Endothelial cell of umbilical vein (primary cell): ENCODE measurements around the gene KCNIP1. TPM values are rescaled to one million over a fixed set of nuclear protein-coding genes. Genes with fewer than 3 reads are reported as not detected.

Source experiments
- BruUV-seq: library from RNA; stranded (reverse); fragments of 400-500 nt; replicated peaks from 2 replicates; lab custom pipeline; 2021; lab: Mats Ljungman, UMichigan
- CTCF ChIA-PET: fragments of 300-600, 350-600 bp; sonication (Branson Sonifier 250); formaldehyde crosslinking; loops from one replicate; lab custom pipeline; 2021; ENCODE audit warnings: antibody characterized with exemption, inconsistent platforms; lab: Charles Lee
- POLR2A ChIA-PET: fragments of 300-600, 350-600 bp; sonication (Branson Sonifier 250); formaldehyde crosslinking; loops from one replicate; lab custom pipeline; 2021; ENCODE audit warnings: antibody characterized with exemption, inconsistent platforms; lab: Charles Lee
- DNase-seq: peaks from one replicate; pipeline ENCODE4 v3.0.0-alpha.2; 2011; ENCODE audit warnings: low read depth, low spot score
- FAIRE-seq: peaks from 2 replicates; lab custom pipeline; 2011; peaks lifted over from hg19 to GRCh38; lab: Jason Lieb, UNC
- H2AFZ ChIP-seq: 2 replicates; pipeline ENCODE4 v1.6.0; 2012; ENCODE audit warnings: low read depth, low read length, control low read depth, inconsistent platforms
- H3K27ac ChIP-seq: 2 replicates; pipeline ENCODE4 v1.5.1; 2011; ENCODE audit warnings: low read depth, mild to moderate bottlenecking, control low read depth, low read length, moderate library complexity; ENCODE audit not compliant: insufficient read depth
- H3K27me3 ChIP-seq, 2 experiments: 2 replicates each; pipeline versions ENCODE4 v1.6.0 to v1.6.1; 2011; ENCODE audit warnings: low read length in 2 of 2, mixed read lengths in 1 of 2; ENCODE audit not compliant: control insufficient read depth in 2 of 2, insufficient read depth in 2 of 2
- H3K36me3 ChIP-seq, 2 experiments: 2 replicates in 1 of 2; 3 replicates in 1 of 2; pipeline ENCODE4 v1.5.1; 2011; ENCODE audit warnings: low read length in 2 of 2, mild to moderate bottlenecking in 1 of 2, moderate library complexity in 1 of 2; ENCODE audit not compliant: control insufficient read depth in 2 of 2, insufficient read depth in 2 of 2; ENCODE audit errors: extremely low read depth in 1 of 2
- H3K4me1 ChIP-seq: 3 replicates; pipeline ENCODE4 v1.5.1; 2011; ENCODE audit warnings: mild to moderate bottlenecking, low read length; ENCODE audit not compliant: control insufficient read depth, insufficient read depth; ENCODE audit errors: extremely low read depth
- H3K4me2 ChIP-seq: 2 replicates; pipeline ENCODE4 v1.6.1; 2011; ENCODE audit warnings: low read length, control low read depth, mixed read lengths; ENCODE audit not compliant: insufficient read depth
- H3K4me3 ChIP-seq, 3 experiments: fragments of 200-600 bp in 1 of 3; sonication (generic), shearing (Covaris generic) in 1 of 3; replicated peaks in 1 of 3; 2 replicates each; pipeline ENCODE4 v1.5.1; 2011 to 2016; ENCODE audit warnings: control low read depth in 3 of 3, low read length in 3 of 3, mild to moderate bottlenecking in 2 of 3, inconsistent platforms in 1 of 3, low read depth in 1 of 3, moderate library complexity in 1 of 3; ENCODE audit not compliant: insufficient read depth in 1 of 3
- H3K79me2 ChIP-seq: 2 replicates; pipeline ENCODE4 v1.6.0; 2012; ENCODE audit warnings: low read length, inconsistent platforms; ENCODE audit not compliant: control insufficient read depth, insufficient read depth
- H3K9ac ChIP-seq: replicated peaks from 2 replicates; pipeline ENCODE3; 2011; ENCODE audit warnings: low read length, control low read depth; ENCODE audit not compliant: insufficient read depth; ENCODE audit errors: extremely low read depth
- H3K9me1 ChIP-seq: replicated peaks from 3 replicates; pipeline ENCODE4 v1.6.0; 2011; ENCODE audit warnings: mild to moderate bottlenecking, low read length; ENCODE audit not compliant: control insufficient read depth, insufficient read depth; ENCODE audit errors: extremely low read depth
- H3K9me3 ChIP-seq: replicated peaks from 2 replicates; pipeline ENCODE4 v1.5.1; 2012; ENCODE audit warnings: low read length, inconsistent platforms; ENCODE audit not compliant: control insufficient read depth, insufficient read depth
- H4K20me1 ChIP-seq: replicated peaks from 2 replicates; pipeline ENCODE3; 2011; ENCODE audit warnings: mild to moderate bottlenecking, low read length; ENCODE audit not compliant: control insufficient read depth, insufficient read depth; ENCODE audit errors: extremely low read depth
- CTCF ChIP-seq, 2 donors: IDR thresholded peaks; 1 replicate in 1 of 2; 2 replicates in 1 of 2; pipeline ENCODE4 v1.5.1; 2011; ENCODE audit warnings: low read length in 2 of 2, mild to moderate bottlenecking in 2 of 2, moderate library complexity in 2 of 2, control low read depth in 1 of 2, inconsistent platforms in 1 of 2, low read depth in 1 of 2; ENCODE audit not compliant: insufficient read depth in 1 of 2; ENCODE audit errors: extremely low read depth in 1 of 2
- EZH2 ChIP-seq: IDR thresholded peaks from 2 replicates; pipeline ENCODE4 v1.6.1; 2012; ENCODE audit warnings: borderline replicate concordance, low read depth, mild to moderate bottlenecking, moderate library complexity, low read length, inconsistent platforms; ENCODE audit not compliant: severe bottlenecking
- FOS ChIP-seq: IDR thresholded peaks from 2 replicates; pipeline ENCODE4 v1.6.1; 2011; ENCODE audit warnings: mild to moderate bottlenecking, low read length, moderate library complexity, borderline replicate concordance; ENCODE audit not compliant: insufficient read depth
- GATA2 ChIP-seq: IDR thresholded peaks from 2 replicates; pipeline ENCODE4 v1.7.0; 2011; ENCODE audit warnings: low read depth, mild to moderate bottlenecking, moderate library complexity, mixed read lengths, low read length; ENCODE audit not compliant: insufficient read length, insufficient read depth
- JUN ChIP-seq: IDR thresholded peaks from 2 replicates; pipeline ENCODE4 v1.6.1; 2011; ENCODE audit warnings: borderline replicate concordance, low read depth; ENCODE audit not compliant: insufficient read length, insufficient read depth
- MAX ChIP-seq: IDR thresholded peaks from 2 replicates; pipeline ENCODE4 v1.6.1; 2011; ENCODE audit not compliant: insufficient read depth, insufficient read length
- MYC ChIP-seq: IDR thresholded peaks from one replicate; pipeline ENCODE4 v1.6.1; 2011; ENCODE audit warnings: mild to moderate bottlenecking, low read depth, low read length
- POLR2A ChIP-seq: IDR thresholded peaks from 2 replicates; pipeline ENCODE4 v1.6.1; 2012; ENCODE audit warnings: low read depth, mild to moderate bottlenecking, control low read depth, low read length
- POLR2AphosphoS5 ChIP-seq: IDR thresholded peaks from 2 replicates; pipeline ENCODE4 v1.6.1; 2012; ENCODE audit warnings: low read depth, mild to moderate bottlenecking, control low read depth, low read length, moderate library complexity; ENCODE audit not compliant: insufficient read depth
- dilution Hi-C: fragments of 300-500 bp; cut with MboI; formaldehyde crosslinking; loops from one replicate; pipeline ENCODE4 v1.15.0; 2019; ENCODE audit warnings: low sequenced_read_pairs; ENCODE audit not compliant: extremely low pct_ligation_motif_present
- intact Hi-C: fragments of 100-400 bp; cut with micrococcal nuclease; formaldehyde crosslinking; loops from one replicate; pipeline ENCODE4 v1.10.0; 2022
- polyA plus RNA-seq, 4 experiments: library from polyadenylated mRNA; depleted of rRNA in 3 of 4; stranded (reverse) in 3 of 4; unstranded in 1 of 4; fragments of >200 nt; gene quantifications; 2 replicates each; pipeline versions ENCODE4 v1.2.1 to v1.2.3, GENCODE V29; 2011 to 2012; ENCODE audit warnings: missing spikeins in 1 of 4
- total RNA-seq: library from RNA; stranded (reverse); gene quantifications from 2 replicates; pipeline ENCODE4 v1.2.3, GENCODE V29; 2021

Gene KCNIP1
- total and polyA plus RNA-seq, 2 donors (not counting 3 experiments of a cell fraction or from before 2014, with no cell fraction given) = 0.15 TPM; not detected in 1

- TF ChIP-seq MAX (no peak), FOS (no peak), MYC (no peak), CTCF (IDR thresholded peaks at IDR 0.05; ENCODE audit: extremely low read depth in 1 of 2, insufficient read depth in 1 of 2, low read depth in 1 of 2, low read length in 2 of 2) (no peak), GATA2 (no peak), POLR2AphosphoS5 (no peak), EZH2 (no peak), JUN (no peak), POLR2A (no peak)
- dilution Hi-C loops = no loop called here
- Histone ChIP-seq H2AFZ (no peak overlapping the region), H3K27me3 (no peaks in the 10 kb centered on the region), H3K4me3 (no peak overlapping the region), H3K9me3 (no peaks in the 10 kb centered on the region), H3K36me3 (no peaks in the 10 kb centered on the region), H3K27ac (no peak overlapping the region), H3K9me1 (no peaks in the 10 kb centered on the region), H3K4me1 (no peaks in the 10 kb centered on the region), H4K20me1 (no peaks in the 10 kb centered on the region), H3K9ac (no peak overlapping the region), H3K4me2 (no peak overlapping the region), H3K79me2 (no peaks in the 10 kb centered on the region)
- DNase-seq (no peak), FAIRE-seq (no peak)
- ChIA-PET POLR2A (no interaction called here), CTCF (interaction anchor here (1.4 kb wide), 1 partner anchor 108 kb away, joined by 3 read pairs; no protein-coding TSS in a partner anchor)
- intact Hi-C loops = no loop called here
- no TSS peak for BruUV-seq
These were observed 19.3 kb downstream of the KCNIP1 start for GRCh38 chr5:170523142-170523551.
